Stomach (tissue), 9 donors: Measurements from ENCODE around the gene FBXO36. TPM values are rescaled to one million over a fixed set of nuclear protein-coding genes. Genes with fewer than 3 reads are reported as not detected.

ENCODE experiments used
- DNase-seq, 2 donors: peaks; one replicate each; pipeline versions ENCODE4 v3.0.0 to v3.0.0-alpha.2; 2013 to 2019
- H3K27ac ChIP-seq, 5 donors: fragments of 200-600 bp in 4 of 5; sonication (generic) in 4 of 5; one replicate each; pipeline ENCODE4 v1.5.1; 2013 to 2019; ENCODE audit warnings: mild to moderate bottlenecking in 1 of 5, moderate library complexity in 1 of 5
- H3K27me3 ChIP-seq, 3 donors: fragments of 200-600 bp; sonication (generic); one replicate each; pipeline ENCODE4 v1.5.1; 2017 to 2019; ENCODE audit warnings: mixed run types in 1 of 3
- H3K36me3 ChIP-seq, 4 donors: fragments of 200-600 bp; sonication (generic); 1 replicate in 3 of 4; 2 replicates in 1 of 4; pipeline ENCODE4 v1.5.1; 2016 to 2019
- H3K4me1 ChIP-seq, 4 donors: fragments of 200-600 bp; sonication (generic); one replicate each; pipeline ENCODE4 v1.5.1; 2016 to 2019
- H3K4me3 ChIP-seq, 4 donors: fragments of 200-600 bp; sonication (generic) in 3 of 4; one replicate each; pipeline ENCODE4 v1.5.1; 2016 to 2019; ENCODE audit warnings: mild to moderate bottlenecking in 1 of 4
- H3K9me3 ChIP-seq, 4 donors: fragments of 200-600 bp; sonication (generic); one replicate each; pipeline ENCODE4 v1.5.1; 2016 to 2019
- CTCF ChIP-seq, 7 experiments: fragments of 450-650 bp in 4 of 7; fragments of 200-600 bp in 3 of 7; sonication (generic) in 3 of 7; IDR thresholded peaks; one replicate each; pipeline ENCODE4 v1.5.1; 2016 to 2019; ENCODE audit warnings: antibody characterized with exemption in 7 of 7, control low read depth in 2 of 7, mild to moderate bottlenecking in 1 of 7
- EP300 ChIP-seq: sonication (generic); formaldehyde crosslinking; IDR thresholded peaks from one replicate; pipeline ENCODE4 v1.6.1; 2017; ENCODE audit warnings: antibody characterized with exemption
- POLR2A ChIP-seq, 4 donors: fragments of 450-650 bp; IDR thresholded peaks; one replicate each; pipeline ENCODE4 v1.6.1; 2016; ENCODE audit warnings: antibody characterized with exemption in 4 of 4, control low read depth in 2 of 4, mild to moderate bottlenecking in 1 of 4, moderate library complexity in 1 of 4
- POLR2AphosphoS5 ChIP-seq, 3 donors: sonication (generic); formaldehyde crosslinking; IDR thresholded peaks; one replicate each; pipeline ENCODE4 v1.6.1; 2016; ENCODE audit warnings: antibody characterized with exemption in 3 of 3
- WGBS, 5 donors: extraction: QIAGEN DNeasy Blood & Tissue Kit in 3 of 5; methylation state at CpG; one replicate each; pipeline versions ENCODE4 v1.1.5 to v1.1.7; 2013 to 2018; 5-methylcytosine and 5-hydroxymethylcytosine counted together
- intact Hi-C: fragments of 100-400 bp; cut with DNase I; formaldehyde crosslinking; loops from one replicate; pipeline ENCODE4 v1.15.1; 2023; ENCODE audit warnings: low total_unique reads
- polyA plus RNA-seq, 3 donors: library from polyadenylated mRNA; stranded (reverse); fragments of 200-250 nt; gene quantifications; one replicate each; pipeline ENCODE4 v1.2.3, GENCODE V29; 2013
- total RNA-seq, 5 donors: library from RNA; depleted of rRNA; stranded (reverse); fragments of >200 nt; gene quantifications; one replicate each; pipeline versions ENCODE4 v1.1.0 to v1.2.3, GENCODE V29; 2014 to 2016
- donor health status: healthy with polysubstance abuse.
- donor health status: Bipolar disorder and iron deficiency.
- donor health status: healthy.

The FBXO36 gene
- total and polyA plus RNA-seq, 8 donors, result 0.58 to 12.1 (median 1.2) TPM; not detected in 1

DNA sequence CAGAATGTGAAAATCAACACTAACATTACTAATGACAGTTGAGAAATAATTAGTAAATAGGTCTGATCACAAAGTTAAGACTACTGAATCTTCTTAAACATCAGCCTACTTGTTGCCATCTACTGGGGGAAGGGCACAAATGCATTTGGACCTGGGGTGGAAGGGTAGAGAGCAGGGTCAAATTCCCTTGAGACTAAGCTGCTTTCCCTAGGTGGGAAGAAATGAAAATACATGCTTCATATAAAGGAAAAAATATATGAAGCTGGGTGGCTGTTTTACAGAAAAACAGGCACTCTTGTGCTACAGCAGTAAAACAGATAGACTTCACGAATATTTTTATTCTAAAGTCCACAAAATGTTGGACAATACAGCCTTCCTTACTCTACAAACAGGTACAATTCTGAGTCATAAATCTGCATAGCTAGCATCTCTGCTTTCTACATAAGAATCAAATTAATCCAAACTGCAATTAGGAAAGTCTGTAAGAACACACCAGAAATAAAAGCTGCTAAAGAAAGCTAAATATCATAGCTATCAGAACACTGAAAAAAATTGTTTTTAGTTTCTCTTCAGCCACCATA is 11.4 kb upstream of the FBXO36 start:
- TF ChIP-seq POLR2AphosphoS5 (IDR thresholded peaks at IDR 0.05) (peak in 1 of 3 donors; percentile 22), POLR2A (IDR thresholded peaks at IDR 0.05) (no peak), CTCF (IDR thresholded peaks at IDR 0.05) (peak in 2 of 7 experiments; percentile 9 to 20)
- Histone ChIP-seq H3K27me3 (no peaks in the 10 kb centered on the region), H3K9me3 (no peaks in the 10 kb centered on the region), H3K36me3 (peaks cover 7 to 30% (median 25%) of the 10 kb centered on the region in 4 donors), H3K4me3 (no peak overlapping the region), H3K4me1 (peaks cover 8 to 78% (median 49%) of the 10 kb centered on the region in 4 donors), H3K27ac (no peak overlapping the region)
- WGBS, 5 donors, result 43 to 63% (median 53%) methylated on average over 1 of the region's 1 CpG
- peak in 1 of 2 donors; percentile 30 for DNase-seq
- intact Hi-C loops, result no loop called here

DNA sequence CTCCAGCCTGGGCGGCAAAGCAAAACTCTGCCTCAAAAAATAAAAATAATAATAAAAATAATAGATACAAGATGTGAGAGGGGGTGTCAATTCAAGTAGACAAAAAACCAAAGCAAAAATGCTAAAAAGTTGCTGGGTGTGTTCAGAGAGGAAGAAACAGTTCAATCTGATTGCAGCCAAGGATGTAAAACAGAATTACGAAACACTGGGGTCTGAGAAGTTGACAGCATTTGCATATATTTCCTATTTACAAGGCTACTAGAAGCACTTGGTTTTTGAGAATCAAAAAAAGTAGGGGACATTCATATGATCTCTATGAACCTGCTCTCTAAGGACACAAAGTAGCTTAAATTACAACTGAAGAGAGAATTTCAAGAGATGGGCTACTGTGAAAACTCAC is 8.1 kb upstream of the FBXO36 start:
- WGBS, 5 donors, result 86 to 94% (median 92%) methylated on average over 2 of the region's 2 CpGs
- no peaks in the 10 kb centered on the region for H3K27me3 ChIP-seq
- no peaks in the 10 kb centered on the region for H3K9me3 ChIP-seq
- peaks cover 3 to 20% (median 14%) of the 10 kb centered on the region in 4 donors for H3K36me3 ChIP-seq
- DNase-seq, result no peak
- peaks cover 11 to 90% (median 58%) of the 10 kb centered on the region in 4 donors for H3K4me1 ChIP-seq
- TF ChIP-seq EP300 (no peak), CTCF (IDR thresholded peaks at IDR 0.05) (no peak), POLR2AphosphoS5 (IDR thresholded peaks at IDR 0.05) (no peak), POLR2A (IDR thresholded peaks at IDR 0.05) (no peak)
- H3K27ac ChIP-seq, result no peak overlapping the region
- intact Hi-C loops, result no loop called here
- H3K4me3 ChIP-seq, result no peak overlapping the region

DNA sequence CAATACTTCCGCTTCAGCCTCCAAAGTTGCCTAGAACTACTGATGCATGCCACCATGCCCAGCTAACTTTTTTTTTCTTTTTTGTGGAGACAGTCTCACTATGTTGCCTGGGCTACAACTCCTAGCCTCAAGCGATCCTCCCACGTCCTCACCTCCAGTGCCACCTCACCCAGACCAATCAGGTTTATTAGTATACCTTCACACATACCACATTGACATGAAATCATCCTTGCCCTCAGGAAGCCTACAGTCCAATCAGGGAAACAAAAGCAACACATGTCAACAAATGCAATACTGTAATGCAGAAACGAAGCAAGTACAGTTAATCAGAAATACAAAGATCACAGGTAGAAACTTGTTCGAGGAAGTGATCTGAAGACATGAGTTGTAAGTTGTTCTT is 4.5 kb upstream of the FBXO36 start:
- Histone ChIP-seq H3K4me1 (peaks cover 4 to 72% (median 50%) of the 10 kb centered on the region in 4 donors), H3K9me3 (no peaks in the 10 kb centered on the region), H3K36me3 (peaks cover 3 to 21% (median 13%) of the 10 kb centered on the region in 4 donors), H3K27me3 (no peaks in the 10 kb centered on the region), H3K27ac (no peak overlapping the region), H3K4me3 (no peak overlapping the region)
- DNase-seq, result no peak
- intact Hi-C loops, result no loop called here
- TF ChIP-seq EP300, result no peak
- TF ChIP-seq POLR2A (IDR thresholded peaks at IDR 0.05), result no peak
- TF ChIP-seq POLR2AphosphoS5 (IDR thresholded peaks at IDR 0.05), result no peak
- no peak for TF ChIP-seq CTCF (IDR thresholded peaks at IDR 0.05)
- WGBS, 5 donors, result 91 to 97% (median 91%) methylated on average over 5 of the region's 5 CpGs

GRCh38 chr2:229920011-229920641 is 2.2 kb upstream of the FBXO36 start:
- intact Hi-C loops, result loop anchor here (10.0 kb wide), 1 partner anchor 115 kb away; no protein-coding TSS in a partner anchor
- 3% methylated on average over 20 of the region's 20 CpGs for WGBS, 5 donors
- DNase-seq, result peak in 1 of 2 donors; percentile 45

More at GRCh38 chr2:229920011-229920641, 2.2 kb upstream of the FBXO36 start:
- Histone ChIP-seq H3K9me3 (no peaks in the 10 kb centered on the region), H3K36me3 (peaks cover 3 to 21% (median 11%) of the 10 kb centered on the region in 4 donors), H3K27ac (peak overlapping the region; percentile 71 to 99 (median 99)), H3K4me1 (peaks cover 10 to 66% (median 46%) of the 10 kb centered on the region in 4 donors), H3K4me3 (peak overlapping the region; percentile 91 to 98 (median 94)), H3K27me3 (no peaks in the 10 kb centered on the region)
- no peak for TF ChIP-seq POLR2A (IDR thresholded peaks at IDR 0.05)
- TF ChIP-seq CTCF (IDR thresholded peaks at IDR 0.05), result no peak
- TF ChIP-seq POLR2AphosphoS5 (IDR thresholded peaks at IDR 0.05), result no peak
- no peak for TF ChIP-seq EP300
